T-helper 1 cell (primary cell): ENCODE results near the gene MARVELD2.
"Not testable (repeated sequence)": the region's sequence is repeated elsewhere in the genome, so short reads cannot be mapped to it uniquely, and the experiment has no call there.

Experiments
- DNase-seq, 5 donors: peaks; one replicate each; pipeline ENCODE4 v3.0.0-alpha.2; 2012 to 2020
- total RNA-seq, 4 donors: gene quantifications; one replicate each; lab custom pipeline; 2026; lab: John Stamatoyannopoulos, UW

Gene MARVELD2, protein sequence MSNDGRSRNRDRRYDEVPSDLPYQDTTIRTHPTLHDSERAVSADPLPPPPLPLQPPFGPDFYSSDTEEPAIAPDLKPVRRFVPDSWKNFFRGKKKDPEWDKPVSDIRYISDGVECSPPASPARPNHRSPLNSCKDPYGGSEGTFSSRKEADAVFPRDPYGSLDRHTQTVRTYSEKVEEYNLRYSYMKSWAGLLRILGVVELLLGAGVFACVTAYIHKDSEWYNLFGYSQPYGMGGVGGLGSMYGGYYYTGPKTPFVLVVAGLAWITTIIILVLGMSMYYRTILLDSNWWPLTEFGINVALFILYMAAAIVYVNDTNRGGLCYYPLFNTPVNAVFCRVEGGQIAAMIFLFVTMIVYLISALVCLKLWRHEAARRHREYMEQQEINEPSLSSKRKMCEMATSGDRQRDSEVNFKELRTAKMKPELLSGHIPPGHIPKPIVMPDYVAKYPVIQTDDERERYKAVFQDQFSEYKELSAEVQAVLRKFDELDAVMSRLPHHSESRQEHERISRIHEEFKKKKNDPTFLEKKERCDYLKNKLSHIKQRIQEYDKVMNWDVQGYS
- 0.36 to 2.1 (median 0.73) reads per million in 4 donors for total RNA-seq

DNA sequence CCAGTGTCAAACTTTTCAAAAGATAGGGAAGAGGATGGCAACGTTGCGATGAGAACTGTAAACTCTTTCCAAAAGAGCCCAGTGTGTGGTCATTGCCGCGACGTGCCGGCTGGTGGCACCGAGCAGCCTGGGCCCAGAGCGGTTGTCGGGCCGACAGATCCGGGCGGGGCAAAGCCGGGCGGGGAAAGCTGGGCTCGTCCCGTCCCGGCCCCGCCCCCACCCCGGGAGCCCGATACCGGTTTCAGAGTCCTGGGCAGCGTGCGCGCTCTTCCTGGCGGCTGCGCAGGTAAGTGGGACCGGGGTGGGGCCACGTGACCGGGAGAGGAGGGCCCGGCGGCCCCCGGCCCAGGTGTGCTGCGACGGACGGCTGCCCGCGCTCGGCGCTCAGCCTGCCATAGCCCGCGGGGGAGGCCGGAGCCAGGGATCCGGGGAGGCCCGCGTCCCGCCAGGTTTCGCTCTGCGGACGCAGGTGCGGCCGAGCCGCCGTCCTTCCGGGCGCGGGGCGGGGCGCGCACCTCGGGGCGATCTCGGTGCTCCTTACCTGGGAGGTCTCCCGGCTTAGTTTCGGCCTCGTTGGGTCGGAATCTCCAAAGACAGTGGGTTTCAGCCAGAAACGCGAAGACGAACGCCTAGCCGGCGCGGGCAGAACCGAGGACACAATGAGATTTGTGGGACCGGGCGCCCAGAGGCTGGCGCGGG is at the start of gene MARVELD2:
MARVELD2 (plus strand) TSS at position 232 of the 699 bp plus-strand sequence. CDS start 4,270 bp downstream, outside the sequence.
- DNase-seq: peak; percentile 12 to 49 (median 27)

DNA sequence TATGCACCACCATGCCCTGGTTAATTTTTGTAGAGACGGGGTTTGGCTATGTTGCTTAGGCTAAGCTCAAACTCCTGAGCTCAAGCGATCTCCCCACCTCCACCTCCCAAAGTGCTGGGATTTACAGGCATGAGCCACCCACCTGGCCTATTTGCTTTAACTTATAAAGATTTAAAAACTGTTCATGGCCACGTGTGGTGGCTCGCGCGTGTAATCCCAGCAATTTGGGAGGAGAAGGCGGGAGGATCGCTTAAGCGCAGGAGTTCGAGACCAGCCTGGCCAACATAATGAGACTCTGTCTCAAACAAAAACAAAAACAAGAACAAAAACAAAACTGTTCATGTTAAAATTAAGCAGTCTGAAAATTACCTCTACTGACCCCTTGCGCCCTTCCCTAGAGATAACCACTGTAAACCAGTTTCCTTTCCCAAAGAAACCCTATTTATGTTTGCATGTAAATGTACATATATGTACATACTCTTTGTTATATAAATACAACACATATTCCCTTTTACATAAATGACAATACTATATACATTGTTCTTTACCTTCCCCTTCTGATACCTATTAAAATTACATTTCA is 47.1 kb upstream of the MARVELD2 start:
- no peak for DNase-seq

DNA sequence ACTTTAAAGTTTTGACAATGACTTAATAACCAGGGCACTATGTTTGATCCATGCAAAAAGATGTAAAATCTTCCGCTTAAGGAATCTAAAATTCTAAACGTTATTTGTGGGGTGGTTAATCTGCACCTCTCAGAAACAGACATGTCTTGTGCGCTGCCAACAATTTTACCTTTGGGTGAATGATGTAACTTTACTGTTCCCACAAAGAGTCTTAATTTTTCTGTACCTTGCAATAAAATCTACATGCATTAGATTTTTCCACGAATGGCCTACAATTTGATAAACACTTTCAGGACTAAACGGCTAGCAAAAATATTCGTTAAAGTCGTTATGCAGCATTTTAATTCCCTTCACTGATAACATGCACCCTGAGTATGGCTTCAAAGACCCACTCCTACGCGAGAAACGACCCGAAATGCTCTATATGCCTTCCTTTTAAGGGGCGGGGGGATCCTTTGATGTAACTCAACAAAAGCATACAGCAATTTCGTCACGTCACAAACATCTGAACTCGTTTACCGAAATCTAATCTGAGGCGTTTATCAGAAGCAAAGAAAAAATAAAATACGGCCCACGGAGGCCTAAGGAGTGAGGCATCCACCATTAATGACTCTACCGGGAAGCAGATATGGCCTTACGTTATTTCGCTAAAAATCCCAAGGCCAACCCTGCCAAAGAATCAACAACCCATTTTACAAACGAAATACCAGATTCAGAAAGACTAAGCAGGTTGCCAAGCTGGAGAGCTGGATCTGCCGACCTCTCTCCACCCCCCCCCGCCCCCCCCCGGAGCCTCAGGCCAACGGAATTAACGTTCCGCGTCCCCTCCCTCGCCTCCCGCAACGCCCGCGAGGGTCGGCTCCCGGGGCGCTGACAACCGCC is 46.2 kb upstream of the MARVELD2 start:
- peak in 1 of 5 donors; percentile 27 for DNase-seq

DNA sequence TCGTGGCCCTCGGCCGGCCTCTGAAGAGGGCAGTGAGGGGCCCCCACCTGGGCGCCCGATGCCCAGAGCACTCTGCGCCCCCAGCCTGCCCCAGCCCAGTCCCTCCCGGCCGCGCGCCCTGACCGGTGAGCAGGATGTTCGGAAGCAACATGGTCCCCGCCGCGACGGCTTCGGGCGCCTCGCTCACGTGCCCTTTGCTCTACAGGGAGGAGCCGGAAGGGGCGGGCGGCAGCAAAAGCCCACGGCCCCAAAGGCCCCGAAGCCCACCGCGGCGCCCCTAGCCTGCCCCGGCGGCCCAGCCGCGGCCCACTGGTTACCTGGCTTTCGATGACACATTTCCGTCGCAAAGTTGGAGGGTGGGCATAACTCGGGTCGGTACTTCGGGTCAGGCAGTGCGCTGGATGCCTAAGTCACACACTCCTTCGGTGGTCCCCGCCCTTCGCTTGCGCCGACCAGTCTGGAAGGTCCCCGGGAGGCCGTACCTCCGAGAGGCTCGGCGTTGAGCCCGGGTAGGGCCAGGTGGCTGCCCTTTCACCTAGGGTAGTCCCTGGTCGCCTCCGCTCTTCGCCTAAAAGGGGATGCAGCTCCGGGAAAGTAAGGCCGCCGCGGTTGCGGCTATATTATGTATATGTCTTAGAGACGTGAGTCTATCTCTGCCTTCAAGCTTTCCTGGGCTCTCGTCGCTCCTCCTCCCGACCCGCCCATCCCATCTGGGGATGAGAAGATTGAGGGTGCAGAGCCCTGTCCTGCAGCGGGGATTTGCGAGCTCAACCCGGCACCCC is 45.4 kb upstream of the MARVELD2 start, which contains the start of the genes AK6, RAD17 and TAF9:
AK6 (minus strand) TSS at position 181 of the 782 bp plus-strand sequence; CDS start at position 151, 30 bp downstream.
RAD17 (plus strand) TSS at position 479 of the 782 bp plus-strand sequence. CDS start 2,391 bp downstream, outside the sequence.
TAF9 (minus strand) TSS at position 181 of the 782 bp plus-strand sequence. CDS start 3,783 bp downstream, outside the sequence.
- DNase-seq: peak; percentile 83 to 93 (median 87)

DNA sequence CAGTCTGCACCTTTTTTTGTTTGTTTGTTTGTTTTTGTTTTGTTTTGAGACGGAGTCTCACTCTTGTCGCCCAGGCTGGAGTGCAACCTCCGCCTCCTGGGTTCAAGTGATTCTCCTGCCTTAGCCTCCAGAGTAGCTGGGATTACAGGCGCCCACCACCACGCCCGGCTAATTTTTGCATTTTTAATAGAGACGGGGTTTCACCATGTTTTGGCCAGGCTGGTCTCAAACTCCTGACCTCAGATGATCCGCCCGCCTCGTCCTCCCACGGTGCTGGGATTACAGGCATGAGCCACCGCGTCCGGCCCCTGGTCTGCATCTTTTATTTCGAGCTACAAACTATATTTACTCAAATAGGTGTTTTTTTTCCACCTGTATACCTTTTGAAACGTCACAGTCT is 44.6 kb upstream of the MARVELD2 start:
- not testable (repeated sequence) for DNase-seq

DNA sequence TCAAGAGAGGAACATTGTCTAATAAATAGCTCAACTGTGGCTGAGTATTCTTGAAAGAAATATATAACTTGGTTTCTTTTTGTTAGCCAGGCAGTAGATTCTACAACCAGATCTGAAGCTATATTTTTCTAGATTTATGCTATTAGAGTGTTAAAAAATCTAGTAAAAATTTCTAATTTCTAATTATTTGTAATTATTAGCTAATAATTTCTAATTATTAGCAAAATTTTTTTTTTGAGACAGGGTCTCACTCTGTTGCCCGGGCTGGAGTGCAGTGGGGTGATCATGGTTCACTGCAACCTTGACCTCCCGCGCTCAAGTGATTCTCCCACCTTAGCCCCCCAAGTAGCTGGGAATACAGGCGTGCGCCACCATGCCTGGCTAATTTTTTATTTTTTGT is 42.5 kb upstream of the MARVELD2 start:
- no peak for DNase-seq

DNA sequence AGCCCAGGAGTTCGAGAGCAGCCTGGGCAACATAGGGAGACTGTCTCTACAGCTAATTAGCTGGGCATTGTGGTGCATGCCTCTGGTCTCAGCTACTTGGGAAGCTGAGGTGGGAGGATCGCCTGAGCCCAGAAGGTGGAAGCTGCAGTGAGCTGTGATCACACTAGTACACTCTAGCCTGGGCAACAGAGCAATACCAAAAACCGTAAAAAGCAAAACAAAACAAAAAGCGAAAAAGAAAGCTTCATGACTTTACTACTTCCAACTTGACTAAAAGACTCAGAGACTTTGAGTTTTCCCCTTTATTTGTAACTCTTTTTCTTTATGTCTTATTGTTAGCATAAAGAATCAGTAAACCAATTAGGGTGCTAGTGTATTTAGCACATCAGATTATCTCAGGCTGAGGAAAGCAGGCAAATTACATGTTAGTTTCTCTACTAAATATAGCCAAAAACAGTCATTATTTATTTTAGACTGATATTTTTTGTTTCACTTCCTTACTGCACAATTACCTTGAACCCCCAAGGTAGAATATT is 39.9 kb upstream of the MARVELD2 start:
- no peak for DNase-seq

DNA sequence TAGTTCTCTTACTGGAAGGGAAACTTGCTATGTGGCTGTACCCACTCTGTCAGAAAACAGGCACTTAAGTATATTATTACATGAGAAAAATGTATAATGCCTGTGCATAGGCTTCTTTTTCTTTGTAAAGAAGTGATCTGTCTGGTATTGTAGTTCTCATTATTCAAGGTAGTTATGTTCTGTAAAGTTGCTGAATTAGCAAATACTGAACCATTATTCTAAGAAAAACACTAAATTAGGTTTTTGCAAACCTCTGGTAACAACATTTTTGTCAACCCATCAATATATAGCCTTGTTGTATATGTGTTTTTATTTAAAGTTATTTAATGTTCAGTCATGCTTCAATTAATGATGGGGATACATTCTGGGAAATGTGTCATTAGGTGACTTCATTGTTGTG is 36.5 kb upstream of the MARVELD2 start:
- no peak for DNase-seq

DNA sequence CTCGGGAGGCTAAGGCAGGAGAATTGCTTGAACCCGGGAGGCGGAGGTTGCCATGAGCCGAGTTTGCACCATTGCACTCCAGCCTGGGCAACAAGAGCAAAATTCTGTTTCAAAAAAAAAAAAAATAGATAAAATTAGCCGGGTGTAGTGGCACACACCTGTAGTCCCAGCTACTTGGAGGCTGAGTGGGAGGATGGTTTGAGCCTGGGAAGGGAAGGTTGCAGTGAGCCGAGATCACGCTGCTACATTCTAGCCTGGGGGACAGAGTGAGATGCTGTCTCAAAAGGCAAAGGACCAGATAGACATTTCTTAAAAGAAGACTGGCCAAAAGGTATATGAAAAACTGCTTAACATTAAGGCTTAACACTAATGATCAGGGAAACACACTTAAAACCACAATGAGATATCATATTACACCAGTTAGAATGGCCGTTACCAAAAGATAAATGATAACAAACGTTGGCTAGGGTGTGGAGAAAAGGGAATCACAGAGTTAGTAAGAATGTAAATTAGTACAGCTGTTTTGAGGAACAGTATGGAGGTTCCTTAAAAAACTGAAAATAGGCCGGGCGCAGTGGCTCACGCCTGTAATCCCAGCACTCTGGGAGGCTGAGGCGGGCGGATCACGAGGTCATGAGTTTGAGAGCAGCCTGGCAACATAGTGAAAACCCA is 10.1 kb upstream of the MARVELD2 start:
- DNase-seq: no peak

DNA sequence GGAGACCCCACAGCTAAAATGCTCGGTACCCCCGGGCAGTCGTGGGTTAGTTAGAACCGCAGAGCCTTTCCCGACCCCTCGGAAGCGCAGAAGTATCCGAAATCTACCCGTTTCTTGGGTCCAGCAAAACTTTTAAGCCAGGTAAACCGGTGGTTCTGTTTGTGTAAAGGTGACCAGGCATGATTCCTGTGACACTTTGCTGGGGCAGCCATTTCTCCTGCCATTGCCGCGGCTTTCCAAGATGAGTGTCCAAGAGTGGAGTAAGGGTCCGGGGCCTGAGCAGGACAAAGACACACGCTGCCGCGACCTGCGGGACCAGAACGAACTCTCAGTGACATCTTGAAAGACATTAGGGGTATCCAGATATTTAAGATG is 655 bp downstream of the MARVELD2 start:
- no peak for DNase-seq

DNA sequence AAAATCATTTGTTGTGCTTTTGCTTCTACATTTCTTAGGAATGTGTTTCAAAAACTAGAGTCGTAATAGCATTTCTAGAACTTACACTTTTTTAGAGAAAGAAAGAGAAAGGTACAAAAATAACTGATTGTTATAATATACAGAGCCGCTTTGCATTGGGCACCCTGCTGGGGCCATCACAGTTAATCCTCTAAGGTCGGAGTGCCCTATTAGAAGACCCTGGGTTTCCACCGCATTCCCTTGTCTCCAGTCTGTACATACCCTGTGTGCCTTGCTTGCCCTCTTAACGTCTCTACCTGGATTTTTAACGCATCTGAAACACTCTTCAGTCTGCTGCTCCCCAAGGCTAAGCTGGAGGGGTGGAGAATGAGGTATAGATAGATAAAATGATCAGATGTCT is 1.3 kb downstream of the MARVELD2 start:
- DNase-seq: no peak

DNA sequence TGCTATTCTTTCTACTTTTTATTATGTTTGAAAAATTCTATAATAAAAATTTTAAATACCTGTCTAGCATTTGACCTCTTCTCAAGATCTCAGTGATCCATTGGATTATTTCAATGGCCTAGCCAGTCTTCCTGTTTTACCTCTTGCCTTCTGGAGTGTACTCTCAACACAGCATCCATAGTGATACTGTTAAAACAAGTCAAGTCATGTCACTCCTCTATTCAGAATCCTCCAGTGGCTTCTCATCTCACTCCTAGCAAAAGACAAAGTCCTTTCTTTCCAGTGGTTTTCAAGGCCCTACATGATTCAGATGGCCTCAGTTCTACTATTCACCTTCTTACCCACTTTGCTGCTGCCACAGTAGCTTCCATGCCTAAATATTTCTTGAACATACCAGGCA is 1.8 kb downstream of the MARVELD2 start:
- DNase-seq: no peak

DNA sequence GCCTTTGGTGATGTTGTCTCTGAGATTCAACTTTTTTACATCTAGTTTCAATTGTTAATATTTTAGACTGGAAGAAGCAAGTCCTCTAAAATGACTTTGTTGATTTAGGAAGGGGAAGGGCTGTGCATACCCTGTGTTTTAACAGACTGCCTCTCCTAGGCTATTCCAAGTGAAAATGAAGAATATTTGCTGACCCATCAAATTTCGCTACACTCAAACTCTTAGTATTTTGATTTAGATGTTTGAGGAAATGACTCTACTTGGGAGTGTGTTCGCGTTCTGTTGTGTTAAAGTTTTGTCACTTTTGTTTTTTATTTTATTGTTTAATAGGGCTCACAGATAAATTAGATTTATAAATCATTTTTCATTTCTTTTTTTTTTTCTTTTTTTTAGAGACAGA is 3.6 kb downstream of the MARVELD2 start:
- no peak for DNase-seq

DNA sequence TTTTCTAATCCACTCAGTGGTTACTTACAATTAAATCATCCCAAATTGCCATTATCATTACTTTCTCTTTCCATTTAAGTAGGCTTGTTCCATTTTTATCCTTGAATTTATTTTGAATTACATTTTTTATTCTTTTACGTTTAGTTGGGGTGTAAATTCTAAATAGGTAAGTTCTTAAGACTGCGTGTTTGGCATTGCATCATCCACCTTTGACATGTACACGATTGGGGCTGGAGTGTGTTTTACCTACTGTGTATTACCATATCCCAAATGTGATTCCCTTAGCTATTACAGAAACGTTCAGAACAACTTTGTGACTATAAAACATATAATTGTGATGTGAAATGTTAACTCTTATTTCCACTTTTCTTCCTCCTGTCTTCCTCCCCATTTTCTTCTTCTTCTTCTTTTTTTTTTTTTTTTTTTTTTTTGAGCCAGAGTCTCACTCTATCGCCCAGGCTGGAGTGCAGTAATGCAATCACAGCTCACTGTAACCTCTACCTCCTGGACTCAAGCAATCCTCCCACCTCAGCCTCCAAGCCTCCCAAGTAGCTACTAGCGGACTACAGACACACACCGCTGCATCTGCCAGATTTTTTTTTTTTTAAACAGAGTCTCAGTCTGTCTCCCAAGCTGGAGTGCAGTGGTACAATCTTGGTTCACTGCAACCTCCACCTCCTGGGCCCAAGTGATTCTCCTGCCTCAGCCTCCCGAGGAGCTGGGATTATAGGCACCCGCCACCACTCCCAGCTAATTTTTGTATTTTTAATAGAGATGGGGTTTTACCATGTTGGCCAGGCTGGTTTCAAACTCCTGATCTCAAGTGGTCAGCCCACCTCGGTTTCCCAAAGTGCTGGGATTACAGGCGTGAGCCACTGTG is 16.7 kb downstream of the MARVELD2 start:
- DNase-seq: no peak

DNA sequence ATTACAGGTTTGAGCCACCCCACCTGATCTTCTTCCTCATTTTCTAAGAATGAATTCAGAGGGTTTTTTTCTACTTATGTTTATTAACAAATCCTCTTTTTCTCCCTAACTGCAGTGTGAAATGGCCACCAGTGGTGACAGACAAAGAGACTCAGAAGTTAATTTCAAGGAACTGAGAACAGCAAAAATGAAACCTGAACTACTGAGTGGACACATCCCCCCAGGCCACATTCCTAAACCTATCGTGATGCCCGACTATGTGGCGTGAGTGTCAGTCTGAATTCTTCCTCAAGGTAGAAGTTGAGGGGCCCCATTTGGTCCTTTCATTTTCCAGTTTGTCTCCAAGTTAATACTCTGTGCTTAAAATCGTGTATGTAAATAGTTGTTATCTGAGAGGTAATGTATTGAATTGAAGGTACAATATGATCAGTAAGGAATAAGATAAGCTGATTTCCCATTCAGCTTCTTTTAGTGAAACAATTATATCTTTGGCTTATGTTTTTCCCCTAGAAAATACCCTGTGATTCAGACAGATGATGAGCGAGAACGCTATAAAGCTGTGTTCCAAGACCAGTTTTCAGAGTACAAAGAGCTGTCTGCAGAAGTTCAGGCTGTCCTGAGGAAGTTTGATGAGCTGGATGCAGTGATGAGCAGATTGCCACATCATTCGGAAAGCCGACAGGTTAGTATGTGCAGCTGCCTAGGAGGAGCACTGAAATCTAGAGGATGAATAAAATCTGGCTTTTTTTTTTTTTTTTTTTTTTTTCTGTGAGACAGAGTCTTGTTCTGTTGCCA is 17.7 kb downstream of the MARVELD2 start:
- no peak for DNase-seq

DNA sequence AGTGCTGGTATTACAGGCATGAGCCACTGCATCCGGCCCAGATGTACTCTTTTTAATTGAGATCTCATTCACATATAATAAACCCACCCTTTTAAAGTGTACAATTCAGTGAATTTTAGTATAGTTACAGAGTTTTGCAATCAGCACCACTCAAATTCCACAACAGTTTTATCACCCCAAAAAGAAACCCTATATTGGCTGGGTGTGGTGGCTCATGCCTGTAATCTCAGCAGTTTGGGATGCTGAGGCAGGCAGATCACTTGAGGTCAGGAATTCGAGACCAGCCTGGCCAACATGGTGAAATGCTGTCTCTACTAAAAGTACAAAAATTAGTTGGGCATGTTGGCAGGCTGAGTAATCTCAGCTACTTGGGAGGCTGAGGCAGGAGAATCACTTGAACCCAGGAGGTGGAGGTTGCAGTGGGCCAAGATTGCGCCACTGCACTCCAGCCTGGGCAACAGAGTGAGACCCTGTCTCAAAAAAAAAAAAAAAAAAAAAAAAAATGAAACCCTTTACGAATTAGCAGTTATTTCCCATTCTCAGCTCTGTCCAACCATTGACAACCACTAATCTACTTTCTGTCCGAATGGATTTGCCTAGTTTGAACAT is 20.5 kb downstream of the MARVELD2 start:
- not testable (repeated sequence) for DNase-seq

DNA sequence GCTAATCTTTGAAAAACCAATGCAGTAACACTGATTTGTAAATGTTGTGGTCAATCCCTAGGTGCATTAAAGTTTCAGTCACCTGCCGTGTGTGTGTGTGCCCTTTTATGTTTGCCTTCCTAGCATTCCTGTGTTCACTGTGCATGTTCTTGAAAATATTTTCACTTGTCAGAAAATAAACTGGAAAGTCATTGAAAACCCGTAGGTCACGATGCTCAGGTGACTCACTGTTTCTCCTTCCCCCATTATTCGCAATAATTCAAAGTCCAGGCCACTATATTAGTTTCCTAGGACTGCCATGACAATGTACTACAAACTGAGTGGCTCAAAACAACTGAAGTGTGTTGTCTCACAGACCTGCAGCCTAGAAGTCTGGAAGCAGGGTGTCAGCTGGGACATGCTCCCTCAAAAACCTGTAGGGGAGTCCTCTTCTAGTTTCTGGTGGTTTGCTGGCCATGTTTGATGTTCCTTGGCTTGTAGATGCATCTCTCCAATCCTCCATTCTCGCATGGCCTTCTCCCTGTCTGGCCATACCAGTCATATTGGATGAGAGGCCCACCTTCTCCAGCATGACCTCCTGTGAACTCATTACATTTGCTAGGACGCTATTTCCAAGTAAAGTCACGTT is 29.3 kb downstream of the MARVELD2 start:
- no peak for DNase-seq
